SK-N-SH (cell line): ENCODE data around the gene HSFX2.

ENCODE experiments used
- CTCF ChIP-seq: fragments of 200-600 bp; sonication (generic); IDR thresholded peaks from 2 replicates; pipeline ENCODE4 v1.6.1; 2017; ENCODE audit warnings: antibody characterized with exemption, mild to moderate bottlenecking, moderate library complexity
- ELF1 ChIP-seq: IDR thresholded peaks from 2 replicates; pipeline ENCODE4 v1.4.0; 2012
- EZH2phosphoT487 ChIP-seq: fragments of 200-600 bp; sonication (generic); IDR thresholded peaks from 2 replicates; pipeline ENCODE4 v1.6.1; 2017; ENCODE audit warnings: low read depth, mixed run types, mild to moderate bottlenecking, antibody characterized with exemption, moderate library complexity, borderline replicate concordance
- NFIC ChIP-seq: IDR thresholded peaks from 2 replicates; pipeline ENCODE4 v1.4.0; 2012; ENCODE audit warnings: borderline replicate concordance
- NRF1 ChIP-seq: IDR thresholded peaks from 2 replicates; pipeline ENCODE4 v1.6.1; 2012; ENCODE audit warnings: low read depth, mild to moderate bottlenecking, low read length
- TAF1 ChIP-seq: IDR thresholded peaks from 2 replicates; pipeline ENCODE4 v1.6.1; 2012; ENCODE audit warnings: low read depth, mild to moderate bottlenecking, low read length, moderate library complexity, borderline replicate concordance
- TF ChIP-seq, protein P1 (sequence below): IDR thresholded peaks from 2 replicates; pipeline ENCODE4 v1.4.0; 2012; ENCODE audit warnings: low read depth, borderline replicate concordance

DNA sequence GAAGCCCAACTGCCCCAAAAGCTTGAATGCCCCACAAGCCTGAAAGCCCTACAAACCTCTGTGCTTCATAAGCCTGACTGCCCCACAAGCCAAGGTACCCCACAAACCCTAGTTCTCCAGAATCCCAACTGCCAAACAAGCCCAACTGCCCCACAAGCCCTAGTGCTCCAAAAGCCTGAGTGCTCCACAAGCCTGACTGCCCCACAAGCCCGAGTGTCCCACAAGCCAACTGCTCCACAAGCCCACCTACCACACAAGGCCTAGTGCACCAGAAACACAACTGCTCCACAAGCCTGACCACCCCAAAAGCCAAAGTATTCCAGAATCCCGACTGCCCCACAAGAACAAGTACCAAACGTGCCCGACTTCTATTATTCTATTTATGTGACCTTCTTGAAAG is 31.8 kb downstream of the HSFX2 start:
- TF ChIP-seq CTCF (no peak), NRF1 (no peak), TAF1 (no peak), ELF1 (no peak), NFIC (no peak), EZH2phosphoT487 (no peak)
- TF ChIP-seq, protein P1, sequence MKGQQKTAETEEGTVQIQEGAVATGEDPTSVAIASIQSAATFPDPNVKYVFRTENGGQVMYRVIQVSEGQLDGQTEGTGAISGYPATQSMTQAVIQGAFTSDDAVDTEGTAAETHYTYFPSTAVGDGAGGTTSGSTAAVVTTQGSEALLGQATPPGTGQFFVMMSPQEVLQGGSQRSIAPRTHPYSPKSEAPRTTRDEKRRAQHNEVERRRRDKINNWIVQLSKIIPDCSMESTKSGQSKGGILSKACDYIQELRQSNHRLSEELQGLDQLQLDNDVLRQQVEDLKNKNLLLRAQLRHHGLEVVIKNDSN, result no peak
